Central memory CD8-positive, alpha-beta T cell (primary cell): ENCODE data around the gene KNSTRN.

ENCODE experiments used
- ATAC-seq: fragments of 150-1000 bp; cut with Tn5 transposase; replicated peaks from 2 replicates; pipeline ENCODE4 v1.10.0; 2022; ENCODE audit warnings: mild to moderate bottlenecking, moderate FRiP score, moderate number of reproducible peaks; ENCODE audit not compliant: poor library complexity, severe bottlenecking; ENCODE audit errors: extremely low read depth
- DNase-seq, 2 donors: peaks; one replicate each; pipeline ENCODE4 v3.0.0; 2021; ENCODE audit warnings: low spot score in 2 of 2
- H3K27ac Mint-ChIP-seq: one replicate; pipeline ENCODE4 v1.8.0; 2022; ENCODE audit warnings: low read depth, mild to moderate bottlenecking, moderate library complexity, mixed read lengths
- H3K27me3 Mint-ChIP-seq: one replicate; pipeline ENCODE4 v1.8.0; 2022; ENCODE audit warnings: mixed read lengths
- H3K36me3 Mint-ChIP-seq: one replicate; pipeline ENCODE4 v1.8.0; 2022; ENCODE audit warnings: mild to moderate bottlenecking, moderate library complexity, mixed read lengths; ENCODE audit not compliant: insufficient read depth
- H3K4me1 Mint-ChIP-seq: one replicate; pipeline ENCODE4 v1.8.0; 2022; ENCODE audit warnings: mixed read lengths
- H3K4me3 Mint-ChIP-seq: one replicate; pipeline ENCODE4 v1.8.0; 2022; ENCODE audit warnings: mild to moderate bottlenecking, moderate library complexity, mixed read lengths
- H3K9me3 Mint-ChIP-seq: one replicate; pipeline ENCODE4 v1.8.0; 2022; ENCODE audit warnings: mixed read lengths

KNSTRN gene

DNA sequence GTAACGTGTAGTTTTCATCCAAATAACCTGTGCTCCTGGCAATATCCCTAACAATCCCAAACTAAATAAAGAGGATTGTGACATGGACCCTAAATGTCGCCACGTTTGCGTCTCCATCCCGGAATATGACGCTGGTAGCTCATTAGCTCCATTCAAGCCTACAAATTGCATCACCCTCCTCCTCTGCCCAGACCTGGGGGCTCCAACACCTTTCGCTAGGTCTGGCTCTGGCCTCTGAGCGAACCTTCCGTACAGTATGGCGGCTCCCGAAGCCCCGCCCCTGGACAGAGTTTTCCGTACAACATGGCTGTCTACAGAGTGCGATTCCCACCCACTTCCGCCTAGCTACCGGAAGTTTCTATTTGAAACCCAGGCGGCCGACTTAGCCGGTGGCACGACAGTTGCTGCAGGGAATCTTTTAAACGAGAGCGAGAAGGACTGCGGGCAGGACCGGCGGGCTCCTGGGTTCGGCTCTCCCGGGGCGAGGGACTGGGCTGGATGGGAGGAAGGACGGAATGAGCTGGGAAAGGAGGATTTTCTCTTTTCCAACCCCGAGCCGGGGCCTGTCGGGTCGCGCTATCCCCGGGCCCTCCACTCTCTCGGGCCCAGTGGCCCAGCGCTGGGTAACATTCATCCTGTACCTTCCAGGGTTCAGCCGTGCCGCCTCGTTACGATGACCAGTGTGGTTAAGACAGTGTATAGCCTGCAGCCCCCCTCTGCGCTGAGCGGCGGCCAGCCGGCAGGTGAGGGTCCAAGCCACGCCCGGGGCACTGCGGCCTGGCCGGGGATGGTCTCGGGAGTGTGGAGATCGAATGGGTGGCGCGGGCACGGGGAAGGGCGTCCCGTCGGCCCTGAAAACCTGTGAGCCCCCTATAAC is at the start of gene KNSTRN:
Gene KNSTRN (plus strand): TSS at position 142 of the 877 bp plus-strand sequence. CDS start 115 bp downstream, at position 257.
- Mint-ChIP-seq H3K4me1 (peaks cover 14% of the 10 kb centered on the region), H3K36me3 (peaks cover 4% of the 10 kb centered on the region), H3K27ac (peak within 1 kb of the TSS; percentile 89), H3K9me3 (no peaks in the 10 kb centered on the region), H3K4me3 (peak within 1 kb of the TSS; percentile 93), H3K27me3 (no peaks in the 10 kb centered on the region)
- DNase-seq: peak; percentile 87 to 88
- ATAC-seq: peak; percentile 97

DNA sequence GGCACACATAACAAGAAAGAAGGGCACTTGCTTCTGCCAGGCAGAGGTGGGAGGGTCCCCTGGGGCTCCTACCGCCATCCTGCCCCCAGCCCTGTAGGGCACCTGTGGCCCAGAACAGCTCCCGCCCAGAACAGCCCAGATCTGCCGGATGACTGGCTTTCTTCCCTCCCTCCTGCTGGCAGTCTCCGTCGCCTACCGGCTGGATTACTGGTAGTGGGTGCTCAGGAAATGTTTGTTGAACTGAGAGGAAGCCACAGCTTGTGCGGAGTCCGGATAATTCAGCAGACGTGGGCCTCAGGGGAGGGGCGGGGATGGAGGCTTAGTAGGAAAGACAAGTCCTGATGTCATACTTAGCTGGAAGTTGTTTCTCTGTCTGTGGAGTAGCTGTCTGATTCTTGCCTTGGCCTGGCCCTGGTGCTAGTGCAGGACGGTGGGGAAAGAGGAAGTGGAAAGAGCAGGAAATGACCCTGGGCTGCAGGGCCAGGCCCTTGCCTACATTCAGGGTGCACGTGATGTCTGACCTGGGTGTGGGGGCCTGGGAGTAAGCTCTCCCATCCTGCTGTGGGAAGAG is 48.5 kb upstream of the KNSTRN start:
- ATAC-seq: no peak
- no peak for DNase-seq
- H3K27me3 Mint-ChIP-seq: no peaks in the 10 kb centered on the region
- no peak overlapping the region for H3K27ac Mint-ChIP-seq
- H3K4me1 Mint-ChIP-seq: peaks cover 10% of the 10 kb centered on the region
- no peak overlapping the region for H3K4me3 Mint-ChIP-seq
- H3K9me3 Mint-ChIP-seq: no peaks in the 10 kb centered on the region
- H3K36me3 Mint-ChIP-seq: no peaks in the 10 kb centered on the region

DNA sequence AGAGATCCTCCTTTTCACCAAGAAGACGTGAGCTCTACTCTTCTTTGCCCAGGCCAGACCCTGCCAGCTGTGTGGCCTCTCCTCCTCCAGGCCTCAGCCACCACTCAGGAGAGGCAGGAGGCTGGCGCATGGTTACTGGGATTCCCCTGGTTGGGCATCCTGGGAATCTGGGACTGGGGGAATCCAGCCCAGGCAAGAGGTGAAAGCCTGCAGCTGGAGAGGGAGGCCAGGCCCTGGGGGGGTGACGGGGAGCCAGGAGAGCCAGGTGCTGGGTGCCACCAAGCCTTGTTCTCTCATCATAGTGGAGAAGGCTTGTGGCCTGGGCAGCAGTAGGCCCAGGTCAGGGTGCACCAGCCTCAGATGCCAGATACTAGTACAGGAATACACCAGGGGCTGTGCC is 48.0 kb upstream of the KNSTRN start:
- no peak for ATAC-seq
- Mint-ChIP-seq H3K27me3 (no peaks in the 10 kb centered on the region), H3K36me3 (no peaks in the 10 kb centered on the region), H3K27ac (no peak overlapping the region), H3K4me3 (no peak overlapping the region), H3K4me1 (peaks cover 8% of the 10 kb centered on the region), H3K9me3 (no peaks in the 10 kb centered on the region)
- DNase-seq: no peak

DNA sequence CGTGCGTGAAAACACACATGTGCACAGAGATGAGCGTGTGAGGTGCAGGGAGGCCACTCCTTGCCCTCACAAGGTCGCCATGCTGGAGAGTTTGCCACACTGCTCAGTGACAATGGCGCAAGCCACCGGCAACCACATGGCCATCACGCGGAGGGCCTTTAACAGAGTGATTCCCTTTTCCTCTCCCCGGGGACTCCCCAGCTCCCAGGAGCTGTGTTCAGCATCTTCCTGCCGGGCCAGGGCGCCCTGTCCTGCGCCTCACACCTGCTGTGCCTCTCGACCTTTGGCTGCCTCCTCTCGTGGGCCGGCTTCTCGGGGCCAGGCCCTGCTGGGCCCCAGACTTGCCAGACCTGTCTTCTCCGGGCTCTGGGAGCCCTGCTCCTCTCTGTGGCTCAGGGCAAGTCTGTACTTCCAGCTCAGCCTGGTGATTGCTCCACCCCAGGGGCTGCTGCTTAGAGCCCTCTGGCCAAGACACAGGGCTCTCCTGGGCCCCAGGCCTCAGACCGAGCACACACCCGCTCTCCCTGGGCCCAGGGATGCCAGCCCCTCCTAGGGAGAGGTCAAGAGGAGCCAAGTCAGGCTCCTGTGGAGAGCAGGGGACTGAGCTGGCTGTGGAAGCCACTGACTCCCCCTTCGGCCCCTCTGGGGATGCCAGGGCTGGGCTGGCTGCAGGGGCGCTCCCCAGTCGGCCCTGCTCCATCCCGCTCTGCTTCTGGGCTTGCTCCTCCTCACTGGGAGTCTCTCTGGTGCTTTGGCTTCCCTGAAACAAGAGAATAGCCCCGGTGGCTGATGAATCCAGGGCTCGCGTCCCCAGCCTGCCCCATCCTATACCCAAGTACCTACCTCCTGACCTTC is 47.4 kb upstream of the KNSTRN start:
- Mint-ChIP-seq H3K9me3 (no peaks in the 10 kb centered on the region), H3K27me3 (no peaks in the 10 kb centered on the region), H3K4me3 (no peak overlapping the region), H3K36me3 (no peaks in the 10 kb centered on the region), H3K27ac (no peak overlapping the region), H3K4me1 (peaks cover 8% of the 10 kb centered on the region)
- ATAC-seq (no peak), DNase-seq (no peak)

DNA sequence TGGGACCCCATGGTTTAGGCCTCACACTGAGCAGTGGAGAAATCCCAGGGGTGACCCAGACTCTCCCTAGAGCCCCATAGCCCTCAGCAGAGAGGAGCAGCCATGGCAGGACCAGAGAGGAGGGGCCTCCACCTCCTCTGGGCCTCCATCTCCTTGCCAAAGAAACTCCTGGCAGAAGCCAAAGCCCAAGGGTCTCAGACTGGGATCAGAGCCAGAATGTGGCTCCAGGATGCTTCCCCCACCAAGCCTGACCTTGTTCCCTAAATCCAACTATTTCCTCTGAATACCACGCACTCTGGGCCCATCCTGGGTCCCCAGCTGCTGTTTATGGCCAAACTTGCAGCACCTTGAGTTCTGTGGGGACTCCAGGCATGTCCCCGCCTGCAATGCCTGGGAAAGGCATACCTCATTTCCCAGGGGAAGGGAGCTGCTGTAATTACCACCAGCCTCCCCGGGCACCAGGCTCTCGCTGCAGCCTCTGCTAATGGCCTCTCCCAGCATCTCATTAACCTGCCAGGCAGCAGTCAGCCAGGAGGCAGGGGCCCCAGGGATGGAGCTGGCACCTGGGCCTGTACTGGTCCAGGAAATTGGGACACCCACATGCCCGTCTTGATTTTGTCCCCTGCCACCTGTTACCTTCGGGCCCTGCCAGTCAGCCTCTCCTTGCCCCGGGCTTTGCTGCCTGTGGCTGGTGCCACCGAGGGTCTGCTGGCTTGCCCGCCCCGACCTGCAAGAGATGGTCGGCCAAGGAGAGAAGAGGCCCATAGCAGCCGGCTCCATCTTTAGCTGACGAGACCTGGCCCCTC is 46.4 kb upstream of the KNSTRN start:
- no peaks in the 10 kb centered on the region for H3K9me3 Mint-ChIP-seq
- no peak overlapping the region for H3K4me3 Mint-ChIP-seq
- no peaks in the 10 kb centered on the region for H3K36me3 Mint-ChIP-seq
- H3K4me1 Mint-ChIP-seq: peaks cover 8% of the 10 kb centered on the region
- H3K27ac Mint-ChIP-seq: no peak overlapping the region
- no peaks in the 10 kb centered on the region for H3K27me3 Mint-ChIP-seq
- ATAC-seq (no peak), DNase-seq (no peak)

- no peak for DNase-seq
- no peak overlapping the region for H3K4me3 Mint-ChIP-seq
- H3K4me1 Mint-ChIP-seq: peaks cover 8% of the 10 kb centered on the region
- no peak for ATAC-seq
- no peaks in the 10 kb centered on the region for H3K36me3 Mint-ChIP-seq
- no peak overlapping the region for H3K27ac Mint-ChIP-seq
- H3K9me3 Mint-ChIP-seq: no peaks in the 10 kb centered on the region
- no peaks in the 10 kb centered on the region for H3K27me3 Mint-ChIP-seq
These were observed 45.8 kb upstream of the KNSTRN start for GRCh38 chr15:40336744-40337122.

DNA sequence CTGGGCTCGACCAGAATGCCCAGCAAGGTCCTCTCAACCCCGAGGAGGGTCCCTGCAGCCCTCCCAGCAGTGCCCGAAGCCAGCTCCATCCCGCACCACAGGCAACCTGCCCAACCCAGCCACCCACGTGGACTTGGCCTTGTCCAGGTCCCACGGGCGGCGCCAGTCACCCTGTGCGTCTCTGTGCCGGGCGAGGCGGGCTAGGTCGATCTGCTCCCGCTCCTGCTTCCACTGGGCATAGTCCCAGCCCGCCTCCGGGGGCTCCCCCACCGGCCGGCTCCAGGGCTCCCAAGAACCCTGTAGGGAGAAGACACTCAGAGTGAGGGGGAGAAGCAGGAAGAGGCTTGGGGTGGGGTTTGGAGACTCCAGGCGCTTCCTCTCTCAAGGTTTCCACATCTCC is 44.9 kb upstream of the KNSTRN start:
- Mint-ChIP-seq H3K27me3 (no peaks in the 10 kb centered on the region), H3K27ac (no peak overlapping the region), H3K36me3 (no peaks in the 10 kb centered on the region), H3K9me3 (no peaks in the 10 kb centered on the region), H3K4me1 (peaks cover 8% of the 10 kb centered on the region), H3K4me3 (no peak overlapping the region)
- ATAC-seq (no peak), DNase-seq (no peak)

- ATAC-seq (peak; percentile 73), DNase-seq (peak; percentile 51 to 53)
- H3K27ac Mint-ChIP-seq: no peak overlapping the region
- H3K4me1 Mint-ChIP-seq: peaks cover 8% of the 10 kb centered on the region
- H3K4me3 Mint-ChIP-seq: no peak overlapping the region
- H3K27me3 Mint-ChIP-seq: no peaks in the 10 kb centered on the region
- no peaks in the 10 kb centered on the region for H3K9me3 Mint-ChIP-seq
- no peaks in the 10 kb centered on the region for H3K36me3 Mint-ChIP-seq
These were observed 44.4 kb upstream of the KNSTRN start for GRCh38 chr15:40338041-40338657.

GRCh38 chr15:40338921-40339620 is 43.5 kb upstream of the KNSTRN start:
- H3K4me1 Mint-ChIP-seq: peaks cover 8% of the 10 kb centered on the region

DNA sequence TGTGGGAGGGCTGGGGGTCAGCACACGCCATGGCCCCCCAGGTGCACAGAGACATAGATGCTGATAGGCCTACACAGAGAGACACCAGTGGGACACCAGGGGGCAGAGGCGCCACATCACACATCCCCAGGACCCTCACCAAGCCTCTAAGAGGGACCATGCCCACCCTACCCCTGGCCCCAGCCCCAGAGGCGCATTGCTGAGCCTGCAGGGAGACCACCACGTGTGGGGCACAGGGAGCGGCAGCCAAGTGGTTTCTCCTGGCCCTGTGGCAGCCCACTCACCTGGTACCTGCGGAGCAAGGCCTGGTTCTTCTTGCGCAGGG is 42.9 kb upstream of the KNSTRN start:
- ATAC-seq (no peak), DNase-seq (no peak)
- H3K9me3 Mint-ChIP-seq: no peaks in the 10 kb centered on the region
- H3K4me3 Mint-ChIP-seq: no peak overlapping the region
- H3K27me3 Mint-ChIP-seq: no peaks in the 10 kb centered on the region
- no peak overlapping the region for H3K27ac Mint-ChIP-seq
- H3K4me1 Mint-ChIP-seq: peaks cover 8% of the 10 kb centered on the region
- no peaks in the 10 kb centered on the region for H3K36me3 Mint-ChIP-seq

More at GRCh38 chr15:40338921-40339620, 43.5 kb upstream of the KNSTRN start:
- no peak overlapping the region for H3K27ac Mint-ChIP-seq
- ATAC-seq (no peak), DNase-seq (no peak)
- no peaks in the 10 kb centered on the region for H3K27me3 Mint-ChIP-seq
- no peaks in the 10 kb centered on the region for H3K9me3 Mint-ChIP-seq
- no peak overlapping the region for H3K4me3 Mint-ChIP-seq
- H3K36me3 Mint-ChIP-seq: no peaks in the 10 kb centered on the region

DNA sequence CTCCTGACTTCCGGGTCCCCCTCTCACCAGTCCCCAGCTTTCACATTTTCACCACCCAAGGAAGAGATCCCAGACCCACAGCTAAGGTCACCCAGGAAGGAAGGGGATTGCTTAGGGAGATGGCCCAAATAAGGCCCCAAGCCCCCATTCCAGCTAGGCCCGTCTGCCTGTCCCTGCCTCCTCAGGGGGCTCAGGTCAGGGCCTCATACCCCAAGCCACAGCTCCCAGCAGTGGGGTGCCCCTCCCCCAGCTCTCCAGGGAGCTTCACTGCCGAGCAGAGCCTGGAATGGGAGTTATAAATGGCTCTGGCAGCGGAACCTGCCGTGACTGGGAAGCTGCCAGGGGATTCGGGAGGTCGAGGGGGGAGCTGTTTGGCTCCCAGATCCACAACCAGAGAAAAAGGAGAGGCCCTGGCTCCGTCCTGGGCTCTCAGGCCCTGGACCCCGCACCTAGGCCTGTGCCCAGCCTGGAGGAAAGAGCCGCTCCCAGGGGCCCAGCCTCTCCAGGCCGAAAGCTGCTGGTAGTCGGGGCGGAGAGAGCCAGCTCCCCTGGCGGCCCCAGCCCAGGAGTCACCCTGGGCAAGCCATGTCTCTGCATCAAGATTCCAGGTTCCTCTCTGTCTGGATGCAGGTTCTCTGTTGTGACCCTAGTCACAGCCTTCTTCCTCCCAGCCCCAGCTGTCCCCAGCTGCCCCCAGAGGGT is 42.3 kb upstream of the KNSTRN start:
- Mint-ChIP-seq H3K36me3 (no peaks in the 10 kb centered on the region), H3K4me1 (peaks cover 8% of the 10 kb centered on the region), H3K9me3 (no peaks in the 10 kb centered on the region), H3K27ac (no peak overlapping the region), H3K27me3 (no peaks in the 10 kb centered on the region), H3K4me3 (no peak overlapping the region)
- no peak for ATAC-seq
- no peak for DNase-seq
